Breast epithelium (tissue), 3 donors: Measurements from ENCODE around the gene TCF7L1.

Experiments
- POLR2AphosphoS5 ChIP-seq, 3 donors: sonication (generic); formaldehyde crosslinking; IDR thresholded peaks; one replicate each; pipeline ENCODE4 v1.6.1; 2017; ENCODE audit warnings: antibody characterized with exemption in 3 of 3
- TF ChIP-seq, protein P1 (sequence below), 3 donors: fragments of 450-650 bp; IDR thresholded peaks; one replicate each; pipeline ENCODE4 v1.5.1; 2016 to 2017; ENCODE audit warnings: antibody characterized with exemption in 3 of 3, mild to moderate bottlenecking in 3 of 3, moderate library complexity in 3 of 3

- TF ChIP-seq, protein P1, sequence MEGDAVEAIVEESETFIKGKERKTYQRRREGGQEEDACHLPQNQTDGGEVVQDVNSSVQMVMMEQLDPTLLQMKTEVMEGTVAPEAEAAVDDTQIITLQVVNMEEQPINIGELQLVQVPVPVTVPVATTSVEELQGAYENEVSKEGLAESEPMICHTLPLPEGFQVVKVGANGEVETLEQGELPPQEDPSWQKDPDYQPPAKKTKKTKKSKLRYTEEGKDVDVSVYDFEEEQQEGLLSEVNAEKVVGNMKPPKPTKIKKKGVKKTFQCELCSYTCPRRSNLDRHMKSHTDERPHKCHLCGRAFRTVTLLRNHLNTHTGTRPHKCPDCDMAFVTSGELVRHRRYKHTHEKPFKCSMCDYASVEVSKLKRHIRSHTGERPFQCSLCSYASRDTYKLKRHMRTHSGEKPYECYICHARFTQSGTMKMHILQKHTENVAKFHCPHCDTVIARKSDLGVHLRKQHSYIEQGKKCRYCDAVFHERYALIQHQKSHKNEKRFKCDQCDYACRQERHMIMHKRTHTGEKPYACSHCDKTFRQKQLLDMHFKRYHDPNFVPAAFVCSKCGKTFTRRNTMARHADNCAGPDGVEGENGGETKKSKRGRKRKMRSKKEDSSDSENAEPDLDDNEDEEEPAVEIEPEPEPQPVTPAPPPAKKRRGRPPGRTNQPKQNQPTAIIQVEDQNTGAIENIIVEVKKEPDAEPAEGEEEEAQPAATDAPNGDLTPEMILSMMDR (IDR thresholded peaks at IDR 0.05): no peak
- no peak for TF ChIP-seq POLR2AphosphoS5 (IDR thresholded peaks at IDR 0.05)
These were observed 214.4 kb downstream of the TCF7L1 start for GRCh38 chr2:85347599-85347998.
